Mesothelial cell of epicardium (in vitro differentiated cells): ENCODE results near the gene DMRT1. TPM values are rescaled to one million over a fixed set of nuclear protein-coding genes. Genes with fewer than 3 reads are reported as not detected.

Experiments used
- total RNA-seq: library from RNA; stranded (reverse); gene quantifications from 3 replicates; pipeline ENCODE4 v1.2.1, GENCODE V29; 2021

DMRT1 gene
- total RNA-seq, 1 donor from 2014 or later = not detected

Other genes starting within 250 kb of the DMRT1 start
- gene DMRT3, start 135.0 kb downstream of the DMRT1 start, total RNA-seq = 2.1 to 3.3 TPM (median 2.5 TPM) in 3 replicates
- gene DMRT2, start 208.7 kb downstream of the DMRT1 start, total RNA-seq = 0.45 to 0.47 TPM (median 0.47 TPM) in 3 replicates